ENCODE results near the gene EPB41L4A.

GRCh38 chr5:112333331-112333781 lies 85.7 kb downstream of the EPB41L4A start:
- TF ChIP-seq CTCF (IDR thresholded peaks at IDR 0.05) (no peak), EP300 (IDR thresholded peaks at IDR 0.05) (no peak), POLR2A (IDR thresholded peaks at IDR 0.05) (no peak)

Measured in ovary (tissue), 3 donors.